Measurements from ENCODE around the gene NOL6. TPM values are rescaled to one million over a fixed set of nuclear protein-coding genes. Genes with fewer than 3 reads are reported as not detected.
A peak's percentile ranks its signal among the peaks of the same experiment; 100 is the strongest.

NOL6 gene
- total and polyA plus RNA-seq, 2 of the 13 experiments (the other 11 are each of a cell fraction or from before 2014, with no cell fraction given): 17.0 to 30.2 TPM

DNA sequence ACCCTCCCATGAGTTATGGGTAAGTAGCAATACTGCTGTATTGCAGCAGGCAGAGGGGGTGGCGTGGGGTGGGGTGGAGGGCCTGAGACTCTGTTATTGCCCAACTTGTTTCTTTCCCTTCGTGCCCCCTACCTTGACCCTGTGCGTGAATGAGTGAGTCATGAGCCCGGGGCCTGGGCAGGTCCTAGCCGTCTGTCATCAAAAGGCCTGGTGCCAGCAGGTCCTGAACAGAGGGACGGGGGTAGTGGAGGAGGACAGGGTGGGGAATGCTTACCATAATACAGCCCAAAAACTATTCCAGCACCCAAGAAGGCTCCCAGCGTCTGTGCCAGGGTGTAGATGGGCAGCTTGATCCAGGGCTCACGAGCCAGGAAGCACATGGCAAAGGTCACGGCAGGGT, 30.7 kb downstream of the NOL6 start (continued):
- TF ChIP-seq, protein P1, sequence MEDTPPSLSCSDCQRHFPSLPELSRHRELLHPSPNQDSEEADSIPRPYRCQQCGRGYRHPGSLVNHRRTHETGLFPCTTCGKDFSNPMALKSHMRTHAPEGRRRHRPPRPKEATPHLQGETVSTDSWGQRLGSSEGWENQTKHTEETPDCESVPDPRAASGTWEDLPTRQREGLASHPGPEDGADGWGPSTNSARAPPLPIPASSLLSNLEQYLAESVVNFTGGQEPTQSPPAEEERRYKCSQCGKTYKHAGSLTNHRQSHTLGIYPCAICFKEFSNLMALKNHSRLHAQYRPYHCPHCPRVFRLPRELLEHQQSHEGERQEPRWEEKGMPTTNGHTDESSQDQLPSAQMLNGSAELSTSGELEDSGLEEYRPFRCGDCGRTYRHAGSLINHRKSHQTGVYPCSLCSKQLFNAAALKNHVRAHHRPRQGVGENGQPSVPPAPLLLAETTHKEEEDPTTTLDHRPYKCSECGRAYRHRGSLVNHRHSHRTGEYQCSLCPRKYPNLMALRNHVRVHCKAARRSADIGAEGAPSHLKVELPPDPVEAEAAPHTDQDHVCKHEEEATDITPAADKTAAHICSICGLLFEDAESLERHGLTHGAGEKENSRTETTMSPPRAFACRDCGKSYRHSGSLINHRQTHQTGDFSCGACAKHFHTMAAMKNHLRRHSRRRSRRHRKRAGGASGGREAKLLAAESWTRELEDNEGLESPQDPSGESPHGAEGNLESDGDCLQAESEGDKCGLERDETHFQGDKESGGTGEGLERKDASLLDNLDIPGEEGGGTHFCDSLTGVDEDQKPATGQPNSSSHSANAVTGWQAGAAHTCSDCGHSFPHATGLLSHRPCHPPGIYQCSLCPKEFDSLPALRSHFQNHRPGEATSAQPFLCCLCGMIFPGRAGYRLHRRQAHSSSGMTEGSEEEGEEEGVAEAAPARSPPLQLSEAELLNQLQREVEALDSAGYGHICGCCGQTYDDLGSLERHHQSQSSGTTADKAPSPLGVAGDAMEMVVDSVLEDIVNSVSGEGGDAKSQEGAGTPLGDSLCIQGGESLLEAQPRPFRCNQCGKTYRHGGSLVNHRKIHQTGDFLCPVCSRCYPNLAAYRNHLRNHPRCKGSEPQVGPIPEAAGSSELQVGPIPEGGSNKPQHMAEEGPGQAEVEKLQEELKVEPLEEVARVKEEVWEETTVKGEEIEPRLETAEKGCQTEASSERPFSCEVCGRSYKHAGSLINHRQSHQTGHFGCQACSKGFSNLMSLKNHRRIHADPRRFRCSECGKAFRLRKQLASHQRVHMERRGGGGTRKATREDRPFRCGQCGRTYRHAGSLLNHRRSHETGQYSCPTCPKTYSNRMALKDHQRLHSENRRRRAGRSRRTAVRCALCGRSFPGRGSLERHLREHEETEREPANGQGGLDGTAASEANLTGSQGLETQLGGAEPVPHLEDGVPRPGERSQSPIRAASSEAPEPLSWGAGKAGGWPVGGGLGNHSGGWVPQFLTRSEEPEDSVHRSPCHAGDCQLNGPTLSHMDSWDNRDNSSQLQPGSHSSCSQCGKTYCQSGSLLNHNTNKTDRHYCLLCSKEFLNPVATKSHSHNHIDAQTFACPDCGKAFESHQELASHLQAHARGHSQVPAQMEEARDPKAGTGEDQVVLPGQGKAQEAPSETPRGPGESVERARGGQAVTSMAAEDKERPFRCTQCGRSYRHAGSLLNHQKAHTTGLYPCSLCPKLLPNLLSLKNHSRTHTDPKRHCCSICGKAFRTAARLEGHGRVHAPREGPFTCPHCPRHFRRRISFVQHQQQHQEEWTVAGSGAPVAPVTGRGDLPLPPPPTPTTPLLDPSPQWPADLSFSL (CRISPR knock-in tag; IDR thresholded peaks at IDR 0.05): no peak
- TF ChIP-seq SALL1 (CRISPR knock-in tag; IDR thresholded peaks at IDR 0.05): peak; percentile 56; the same call in 1 of the 2 replicates
- TF ChIP-seq, protein P2, sequence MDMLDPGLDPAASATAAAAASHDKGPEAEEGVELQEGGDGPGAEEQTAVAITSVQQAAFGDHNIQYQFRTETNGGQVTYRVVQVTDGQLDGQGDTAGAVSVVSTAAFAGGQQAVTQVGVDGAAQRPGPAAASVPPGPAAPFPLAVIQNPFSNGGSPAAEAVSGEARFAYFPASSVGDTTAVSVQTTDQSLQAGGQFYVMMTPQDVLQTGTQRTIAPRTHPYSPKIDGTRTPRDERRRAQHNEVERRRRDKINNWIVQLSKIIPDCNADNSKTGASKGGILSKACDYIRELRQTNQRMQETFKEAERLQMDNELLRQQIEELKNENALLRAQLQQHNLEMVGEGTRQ (IDR thresholded peaks at IDR 0.05; ENCODE audit: low read depth, low read length): no peak
- TF ChIP-seq, protein P2 (CRISPR knock-in tag; IDR thresholded peaks at IDR 0.05; ENCODE audit: borderline replicate concordance): no peak
- TF ChIP-seq, protein P3, sequence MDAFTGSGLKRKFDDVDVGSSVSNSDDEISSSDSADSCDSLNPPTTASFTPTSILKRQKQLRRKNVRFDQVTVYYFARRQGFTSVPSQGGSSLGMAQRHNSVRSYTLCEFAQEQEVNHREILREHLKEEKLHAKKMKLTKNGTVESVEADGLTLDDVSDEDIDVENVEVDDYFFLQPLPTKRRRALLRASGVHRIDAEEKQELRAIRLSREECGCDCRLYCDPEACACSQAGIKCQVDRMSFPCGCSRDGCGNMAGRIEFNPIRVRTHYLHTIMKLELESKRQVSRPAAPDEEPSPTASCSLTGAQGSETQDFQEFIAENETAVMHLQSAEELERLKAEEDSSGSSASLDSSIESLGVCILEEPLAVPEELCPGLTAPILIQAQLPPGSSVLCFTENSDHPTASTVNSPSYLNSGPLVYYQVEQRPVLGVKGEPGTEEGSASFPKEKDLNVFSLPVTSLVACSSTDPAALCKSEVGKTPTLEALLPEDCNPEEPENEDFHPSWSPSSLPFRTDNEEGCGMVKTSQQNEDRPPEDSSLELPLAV (CRISPR knock-in tag; conservative IDR thresholded peaks at IDR 0.05; ENCODE audit: low read depth): no peak
- TF ChIP-seq RXRB (CRISPR knock-in tag; IDR thresholded peaks at IDR 0.05; ENCODE audit: borderline replicate concordance): peak; percentile 76
- TF ChIP-seq, protein P4, sequence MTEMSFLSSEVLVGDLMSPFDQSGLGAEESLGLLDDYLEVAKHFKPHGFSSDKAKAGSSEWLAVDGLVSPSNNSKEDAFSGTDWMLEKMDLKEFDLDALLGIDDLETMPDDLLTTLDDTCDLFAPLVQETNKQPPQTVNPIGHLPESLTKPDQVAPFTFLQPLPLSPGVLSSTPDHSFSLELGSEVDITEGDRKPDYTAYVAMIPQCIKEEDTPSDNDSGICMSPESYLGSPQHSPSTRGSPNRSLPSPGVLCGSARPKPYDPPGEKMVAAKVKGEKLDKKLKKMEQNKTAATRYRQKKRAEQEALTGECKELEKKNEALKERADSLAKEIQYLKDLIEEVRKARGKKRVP (CRISPR knock-in tag; IDR thresholded peaks at IDR 0.05): peak in 1 of 2 experiments; percentile 65; a peak in 2 of 4 replicates
- TF ChIP-seq, protein P5, sequence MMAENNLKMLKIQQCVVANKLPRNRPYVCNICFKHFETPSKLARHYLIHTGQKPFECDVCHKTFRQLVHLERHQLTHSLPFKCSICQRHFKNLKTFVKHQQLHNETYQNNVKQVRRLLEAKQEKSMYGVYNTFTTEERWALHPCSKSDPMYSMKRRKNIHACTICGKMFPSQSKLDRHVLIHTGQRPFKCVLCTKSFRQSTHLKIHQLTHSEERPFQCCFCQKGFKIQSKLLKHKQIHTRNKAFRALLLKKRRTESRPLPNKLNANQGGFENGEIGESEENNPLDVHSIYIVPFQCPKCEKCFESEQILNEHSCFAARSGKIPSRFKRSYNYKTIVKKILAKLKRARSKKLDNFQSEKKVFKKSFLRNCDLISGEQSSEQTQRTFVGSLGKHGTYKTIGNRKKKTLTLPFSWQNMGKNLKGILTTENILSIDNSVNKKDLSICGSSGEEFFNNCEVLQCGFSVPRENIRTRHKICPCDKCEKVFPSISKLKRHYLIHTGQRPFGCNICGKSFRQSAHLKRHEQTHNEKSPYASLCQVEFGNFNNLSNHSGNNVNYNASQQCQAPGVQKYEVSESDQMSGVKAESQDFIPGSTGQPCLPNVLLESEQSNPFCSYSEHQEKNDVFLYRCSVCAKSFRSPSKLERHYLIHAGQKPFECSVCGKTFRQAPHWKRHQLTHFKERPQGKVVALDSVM (CRISPR knock-in tag; IDR thresholded peaks at IDR 0.05): no peak
- TF ChIP-seq HDAC2 (CRISPR knock-in tag; IDR thresholded peaks at IDR 0.05): 0 out of 2 replicates have a peak, but pooled peaks have one; percentile 30
- TF ChIP-seq FOXA3 (CRISPR knock-in tag; IDR thresholded peaks at IDR 0.05): peak; percentile 51; the same call in 1 of the 2 replicates
- TF ChIP-seq, protein P6, sequence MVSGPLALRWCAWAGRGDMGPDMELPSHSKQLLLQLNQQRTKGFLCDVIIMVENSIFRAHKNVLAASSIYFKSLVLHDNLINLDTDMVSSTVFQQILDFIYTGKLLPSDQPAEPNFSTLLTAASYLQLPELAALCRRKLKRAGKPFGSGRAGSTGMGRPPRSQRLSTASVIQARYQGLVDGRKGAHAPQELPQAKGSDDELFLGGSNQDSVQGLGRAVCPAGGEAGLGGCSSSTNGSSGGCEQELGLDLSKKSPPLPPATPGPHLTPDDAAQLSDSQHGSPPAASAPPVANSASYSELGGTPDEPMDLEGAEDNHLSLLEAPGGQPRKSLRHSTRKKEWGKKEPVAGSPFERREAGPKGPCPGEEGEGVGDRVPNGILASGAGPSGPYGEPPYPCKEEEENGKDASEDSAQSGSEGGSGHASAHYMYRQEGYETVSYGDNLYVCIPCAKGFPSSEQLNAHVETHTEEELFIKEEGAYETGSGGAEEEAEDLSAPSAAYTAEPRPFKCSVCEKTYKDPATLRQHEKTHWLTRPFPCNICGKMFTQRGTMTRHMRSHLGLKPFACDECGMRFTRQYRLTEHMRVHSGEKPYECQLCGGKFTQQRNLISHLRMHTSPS (CRISPR knock-in tag; IDR thresholded peaks at IDR 0.05; ENCODE audit: low read depth): peak; percentile 76; the same call in 1 of the 2 replicates
- 0 out of 2 replicates have a peak, but pooled peaks have one; percentile 24 for TF ChIP-seq CBX5 (CRISPR knock-in tag; IDR thresholded peaks at IDR 0.05; ENCODE audit: borderline replicate concordance)

All from HepG2 (cell line).